ENCODE measurements around the gene HNRNPA0. TPM values are rescaled to one million over a fixed set of nuclear protein-coding genes. Genes with fewer than 3 reads are reported as not detected.

HNRNPA0 gene
- total and polyA plus RNA-seq, 9 of the 15 experiments (the other 6 are each of a cell fraction or from before 2014, with no cell fraction given), result 5.0 to 33.3 (median 10.7) TPM

DNA sequence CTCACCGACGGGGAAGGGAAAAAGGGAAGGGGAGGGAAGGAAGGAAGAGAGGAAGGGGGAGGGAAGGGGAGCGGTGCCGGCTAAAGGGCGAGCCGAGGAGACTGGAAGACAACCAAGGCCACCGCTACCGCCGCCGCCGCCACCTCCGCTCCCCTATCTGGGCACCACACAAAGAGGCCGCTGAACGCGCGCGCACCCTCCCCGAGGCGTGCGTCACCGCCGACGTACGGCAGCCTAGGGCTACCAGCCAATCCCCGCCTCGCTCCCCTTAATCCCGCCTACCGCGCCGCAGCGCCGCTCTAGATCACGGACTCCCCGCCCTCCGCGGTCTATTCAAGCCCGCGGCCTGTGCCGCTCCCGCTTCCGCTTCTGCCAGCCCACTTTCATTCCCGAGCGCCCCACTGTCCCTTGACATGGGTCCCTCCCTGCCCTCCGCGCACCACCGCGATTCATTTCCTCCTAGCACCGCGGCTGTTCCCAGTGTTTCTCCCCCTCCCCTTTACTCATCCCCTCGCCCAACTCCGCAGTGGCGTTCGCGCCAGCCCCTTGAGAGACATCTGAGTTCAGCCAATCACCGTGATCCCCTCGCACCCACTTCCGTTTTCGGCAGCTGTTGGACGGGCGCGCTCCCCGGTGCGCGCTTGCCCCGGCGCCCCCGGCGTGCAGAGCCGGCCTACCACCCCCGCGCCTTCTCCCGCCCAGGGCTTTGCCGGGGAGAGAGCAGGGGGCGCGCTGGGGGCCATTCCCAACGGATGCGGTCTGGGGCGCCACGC, at the start of gene HNRNPA0 (continued):
- TF ChIP-seq, protein P1, sequence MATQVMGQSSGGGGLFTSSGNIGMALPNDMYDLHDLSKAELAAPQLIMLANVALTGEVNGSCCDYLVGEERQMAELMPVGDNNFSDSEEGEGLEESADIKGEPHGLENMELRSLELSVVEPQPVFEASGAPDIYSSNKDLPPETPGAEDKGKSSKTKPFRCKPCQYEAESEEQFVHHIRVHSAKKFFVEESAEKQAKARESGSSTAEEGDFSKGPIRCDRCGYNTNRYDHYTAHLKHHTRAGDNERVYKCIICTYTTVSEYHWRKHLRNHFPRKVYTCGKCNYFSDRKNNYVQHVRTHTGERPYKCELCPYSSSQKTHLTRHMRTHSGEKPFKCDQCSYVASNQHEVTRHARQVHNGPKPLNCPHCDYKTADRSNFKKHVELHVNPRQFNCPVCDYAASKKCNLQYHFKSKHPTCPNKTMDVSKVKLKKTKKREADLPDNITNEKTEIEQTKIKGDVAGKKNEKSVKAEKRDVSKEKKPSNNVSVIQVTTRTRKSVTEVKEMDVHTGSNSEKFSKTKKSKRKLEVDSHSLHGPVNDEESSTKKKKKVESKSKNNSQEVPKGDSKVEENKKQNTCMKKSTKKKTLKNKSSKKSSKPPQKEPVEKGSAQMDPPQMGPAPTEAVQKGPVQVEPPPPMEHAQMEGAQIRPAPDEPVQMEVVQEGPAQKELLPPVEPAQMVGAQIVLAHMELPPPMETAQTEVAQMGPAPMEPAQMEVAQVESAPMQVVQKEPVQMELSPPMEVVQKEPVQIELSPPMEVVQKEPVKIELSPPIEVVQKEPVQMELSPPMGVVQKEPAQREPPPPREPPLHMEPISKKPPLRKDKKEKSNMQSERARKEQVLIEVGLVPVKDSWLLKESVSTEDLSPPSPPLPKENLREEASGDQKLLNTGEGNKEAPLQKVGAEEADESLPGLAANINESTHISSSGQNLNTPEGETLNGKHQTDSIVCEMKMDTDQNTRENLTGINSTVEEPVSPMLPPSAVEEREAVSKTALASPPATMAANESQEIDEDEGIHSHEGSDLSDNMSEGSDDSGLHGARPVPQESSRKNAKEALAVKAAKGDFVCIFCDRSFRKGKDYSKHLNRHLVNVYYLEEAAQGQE (IDR thresholded peaks at IDR 0.05; ENCODE audit: borderline replicate concordance), result no peak
- TF ChIP-seq, protein P1 (CRISPR knock-in tag; IDR thresholded peaks at IDR 0.05; ENCODE audit: low read depth), result peak; percentile 36; the same call in 1 of the 2 replicates
- no peak for TF ChIP-seq SNRNP70 (optimal IDR thresholded peaks at IDR 0.05; ENCODE audit: low read depth, low read length)
- TF ChIP-seq, protein P2, sequence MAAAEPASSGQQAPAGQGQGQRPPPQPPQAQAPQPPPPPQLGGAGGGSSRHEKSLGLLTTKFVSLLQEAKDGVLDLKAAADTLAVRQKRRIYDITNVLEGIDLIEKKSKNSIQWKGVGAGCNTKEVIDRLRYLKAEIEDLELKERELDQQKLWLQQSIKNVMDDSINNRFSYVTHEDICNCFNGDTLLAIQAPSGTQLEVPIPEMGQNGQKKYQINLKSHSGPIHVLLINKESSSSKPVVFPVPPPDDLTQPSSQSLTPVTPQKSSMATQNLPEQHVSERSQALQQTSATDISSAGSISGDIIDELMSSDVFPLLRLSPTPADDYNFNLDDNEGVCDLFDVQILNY (CRISPR knock-in tag; IDR thresholded peaks at IDR 0.05), result no peak
- TF ChIP-seq ZNF766 (CRISPR knock-in tag; conservative IDR thresholded peaks at IDR 0.05), result no peak
- TF ChIP-seq GATAD2A (IDR thresholded peaks at IDR 0.05), result peak; percentile 39
- TF ChIP-seq POLR2H (tag; IDR thresholded peaks at IDR 0.05; ENCODE audit: low read depth), result peak; percentile 94
- TF ChIP-seq, protein P3, sequence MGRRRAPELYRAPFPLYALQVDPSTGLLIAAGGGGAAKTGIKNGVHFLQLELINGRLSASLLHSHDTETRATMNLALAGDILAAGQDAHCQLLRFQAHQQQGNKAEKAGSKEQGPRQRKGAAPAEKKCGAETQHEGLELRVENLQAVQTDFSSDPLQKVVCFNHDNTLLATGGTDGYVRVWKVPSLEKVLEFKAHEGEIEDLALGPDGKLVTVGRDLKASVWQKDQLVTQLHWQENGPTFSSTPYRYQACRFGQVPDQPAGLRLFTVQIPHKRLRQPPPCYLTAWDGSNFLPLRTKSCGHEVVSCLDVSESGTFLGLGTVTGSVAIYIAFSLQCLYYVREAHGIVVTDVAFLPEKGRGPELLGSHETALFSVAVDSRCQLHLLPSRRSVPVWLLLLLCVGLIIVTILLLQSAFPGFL (CRISPR knock-in tag; IDR thresholded peaks at IDR 0.05), result no peak
- no peak for TF ChIP-seq SMARCB1 (IDR thresholded peaks at IDR 0.05; ENCODE audit: insufficient read length, low read depth)
- TF ChIP-seq CEBPB (tag; IDR thresholded peaks at IDR 0.05), result no peak
- peak; percentile 50 for TF ChIP-seq RBBP5 (IDR thresholded peaks at IDR 0.05; ENCODE audit: borderline replicate concordance, insufficient read depth, low read length, poor library complexity, severe bottlenecking)
- TF ChIP-seq BDP1 (IDR thresholded peaks at IDR 0.05; ENCODE audit: insufficient read depth, insufficient read length), result no peak
- no peak for TF ChIP-seq ZNF146 (CRISPR knock-in tag; IDR thresholded peaks at IDR 0.05; ENCODE audit: unreplicated experiment)
- TF ChIP-seq RBFOX2 (IDR thresholded peaks at IDR 0.05; ENCODE audit: low read depth, low read length), result peak; percentile 93
- TF ChIP-seq, protein P4, sequence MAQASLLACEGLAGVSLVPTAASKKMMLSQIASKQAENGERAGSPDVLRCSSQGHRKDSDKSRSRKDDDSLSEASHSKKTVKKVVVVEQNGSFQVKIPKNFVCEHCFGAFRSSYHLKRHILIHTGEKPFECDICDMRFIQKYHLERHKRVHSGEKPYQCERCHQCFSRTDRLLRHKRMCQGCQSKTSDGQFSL (CRISPR knock-in tag; IDR thresholded peaks at IDR 0.05), result peak; percentile 15; the same call in 1 of the 2 replicates
- TF ChIP-seq, protein P4 (tag; IDR thresholded peaks at IDR 0.05), result no peak

All from K562 (cell line).